Naive thymus-derived CD8-positive, alpha-beta T cell (primary cell): ENCODE data around the gene CMTR1. TPM values are rescaled to one million over a fixed set of nuclear protein-coding genes. Genes with fewer than 3 reads are reported as not detected.

ENCODE experiments used
- ATAC-seq, 2 donors: fragments of 150-1000 bp; cut with Tn5 transposase in 1 of 2; sonication (Bioruptor Pico), chemical (Tn5 transposase) in 1 of 2; 1 replicate in 1 of 2; 2 replicates in 1 of 2; pipeline ENCODE4 v1.10.0; 2021; ENCODE audit warnings: mild to moderate bottlenecking in 2 of 2, moderate library complexity in 2 of 2
- POLR2A ChIA-PET: fragments of 350-600 bp; sonication (Branson Sonifier 250); formaldehyde crosslinking; loops from one replicate; lab custom pipeline; 2021; ENCODE audit warnings: antibody characterized with exemption; lab: Charles Lee
- DNase-seq, 10 donors: peaks; one replicate each; pipeline versions ENCODE4 v3.0.0 to v3.0.0-alpha.2; 2020 to 2022
- H3K27ac Mint-ChIP-seq, 10 donors: one replicate each; pipeline ENCODE4 v1.8.0; 2020 to 2022; ENCODE audit warnings: mild to moderate bottlenecking in 10 of 10, mixed read lengths in 10 of 10, moderate library complexity in 4 of 10, inconsistent platforms in 1 of 10
- H3K27me3 Mint-ChIP-seq, 5 donors: one replicate each; pipeline ENCODE4 v1.8.0; 2021 to 2022; ENCODE audit warnings: mixed read lengths in 5 of 5
- H3K36me3 Mint-ChIP-seq, 3 donors: one replicate each; pipeline ENCODE4 v1.8.0; 2020 to 2022; ENCODE audit warnings: mixed read lengths in 3 of 3, mild to moderate bottlenecking in 2 of 3, inconsistent platforms in 1 of 3
- H3K4me1 Mint-ChIP-seq, 4 donors: one replicate each; pipeline ENCODE4 v1.8.0; 2021 to 2022; ENCODE audit warnings: mixed read lengths in 4 of 4
- H3K4me3 Mint-ChIP-seq, 10 donors: one replicate each; pipeline ENCODE4 v1.8.0; 2020 to 2022; ENCODE audit warnings: mild to moderate bottlenecking in 10 of 10, mixed read lengths in 10 of 10, moderate library complexity in 6 of 10, inconsistent platforms in 1 of 10
- H3K9me3 Mint-ChIP-seq, 9 donors: one replicate each; pipeline ENCODE4 v1.8.0; 2020 to 2022; ENCODE audit warnings: mixed read lengths in 9 of 9, mild to moderate bottlenecking in 3 of 9, inconsistent platforms in 1 of 9, moderate library complexity in 1 of 9
- polyA plus RNA-seq, 3 donors: library from polyadenylated mRNA; unstranded; fragments of 300-500 nt; fragmentation: Illumina TruSeq; gene quantifications; one replicate each; pipeline ENCODE4 v1.2.3, GENCODE V29; 2021
- total RNA-seq, 8 experiments: library from RNA in 2 of 8; stranded (reverse) in 2 of 8; gene quantifications; one replicate each; pipeline ENCODE4 v1.2.3 and lab custom pipeline; 2021 to 2026

Gene CMTR1
- total and polyA plus RNA-seq, 5 experiments from 2014 or later: 19.2 to 66.8 (median 28.0) TPM

DNA sequence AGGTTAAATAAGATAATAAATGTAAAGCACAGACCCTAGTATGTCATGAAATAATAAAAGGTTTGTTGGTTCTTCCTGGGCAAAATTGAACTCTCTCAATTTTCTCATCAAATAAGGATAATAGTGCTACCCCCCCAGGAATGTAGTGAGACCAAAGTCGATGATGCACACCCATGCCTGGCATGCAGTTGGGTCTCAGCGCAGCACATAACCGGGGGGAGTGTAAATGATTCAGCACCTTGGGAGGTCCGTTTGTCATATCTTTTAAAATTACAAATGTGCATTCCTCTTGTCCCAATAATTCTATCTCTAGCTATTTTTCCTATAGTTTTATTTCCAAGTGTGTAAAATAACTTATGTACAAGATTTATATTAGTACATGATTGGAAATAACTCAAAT is 98.0 kb downstream of the CMTR1 start:
- peaks cover 17 to 47% (median 28%) of the 10 kb centered on the region in 4 donors for H3K4me1 Mint-ChIP-seq
- no peak for DNase-seq
- H3K27ac Mint-ChIP-seq: peak overlapping the region in 1 of 10 donors; percentile 40
- peaks cover 0 to 2% (median 0%) of the 10 kb centered on the region in 5 donors for H3K27me3 Mint-ChIP-seq
- no peak for ATAC-seq
- peaks cover 0 to 3% (median 0%) of the 10 kb centered on the region in 3 donors for H3K36me3 Mint-ChIP-seq
- no peaks in the 10 kb centered on the region for H3K9me3 Mint-ChIP-seq
- POLR2A ChIA-PET: interaction anchor here (0.6 to 1.1 kb wide), 2 partner anchors 8 to 403 kb away, joined by 3 to 9 read pairs; no protein-coding TSS in a partner anchor
- no peak overlapping the region for H3K4me3 Mint-ChIP-seq

Other genes starting within 250 kb of the CMTR1 start
- gene TBC1D22B, start 175.4 kb upstream of the CMTR1 start, total RNA-seq: 1 to 10 TPM; 9.4 to 9.5 TPM
- gene TBC1D22B, start 175.4 kb upstream of the CMTR1 start, polyA plus RNA-seq: 1 to 10 TPM; 5.1 to 8.4 (median 5.4) TPM
- under 1 TPM; 0.42 to 0.96 TPM for gene TMEM217, start 175.1 kb upstream of the CMTR1 start, total RNA-seq
- gene TMEM217, start 175.1 kb upstream of the CMTR1 start, polyA plus RNA-seq: under 1 TPM; 0.24 to 0.71 (median 0.54) TPM
- gene RNF8, start 79.2 kb upstream of the CMTR1 start, total RNA-seq: 10 to 100 TPM; 14.3 to 17.2 TPM
- 10 to 100 TPM in 1 of 3 donors, 1 to 10 TPM in 2; 9.1 to 16.0 (median 9.6) TPM for gene RNF8, start 79.2 kb upstream of the CMTR1 start, polyA plus RNA-seq
- 10 to 100 TPM; 17.9 TPM for gene CCDC167, start 66.7 kb downstream of the CMTR1 start, total RNA-seq
- gene CCDC167, start 66.7 kb downstream of the CMTR1 start, polyA plus RNA-seq: 10 to 100 TPM; 64.3 to 74.7 (median 69.3) TPM